GM18870 (cell line): ENCODE results near the gene APOA1.
"Not testable (repeated sequence)": the region's sequence is repeated elsewhere in the genome, so short reads cannot be mapped to it uniquely, and the experiment has no call there.

ENCODE experiments used
- ATAC-seq: cut with Tn5 transposase; IDR thresholded peaks from one replicate; pipeline ENCODE4 v1.9.1; 2021; ENCODE audit warnings: moderate library complexity; ENCODE audit not compliant: unreplicated experiment

APOA1 gene

GRCh38 chr11:116821050-116821918, 16.1 kb downstream of the APOA1 start:
- ATAC-seq = no peak

DNA sequence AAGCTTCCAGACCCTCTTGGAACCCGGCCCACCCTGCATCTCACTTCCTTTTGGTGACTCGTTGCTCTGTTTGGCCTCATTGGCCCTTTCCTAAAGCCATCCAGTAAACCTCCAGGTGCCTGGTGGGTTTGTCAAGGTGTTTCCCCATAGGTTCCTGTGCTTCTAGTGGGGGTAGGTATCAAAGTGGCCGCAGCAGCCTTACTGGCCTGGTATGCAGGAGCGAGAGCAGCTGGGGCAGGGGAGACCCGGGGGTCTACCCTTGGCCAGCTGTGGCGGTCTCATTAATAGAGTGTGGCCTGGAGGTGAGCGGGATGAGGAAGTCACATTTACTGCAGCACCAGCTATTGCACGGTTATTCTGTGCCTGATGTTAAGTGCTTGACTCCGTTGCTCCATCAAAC, 18.4 kb downstream of the APOA1 start:
- ATAC-seq = no peak

DNA sequence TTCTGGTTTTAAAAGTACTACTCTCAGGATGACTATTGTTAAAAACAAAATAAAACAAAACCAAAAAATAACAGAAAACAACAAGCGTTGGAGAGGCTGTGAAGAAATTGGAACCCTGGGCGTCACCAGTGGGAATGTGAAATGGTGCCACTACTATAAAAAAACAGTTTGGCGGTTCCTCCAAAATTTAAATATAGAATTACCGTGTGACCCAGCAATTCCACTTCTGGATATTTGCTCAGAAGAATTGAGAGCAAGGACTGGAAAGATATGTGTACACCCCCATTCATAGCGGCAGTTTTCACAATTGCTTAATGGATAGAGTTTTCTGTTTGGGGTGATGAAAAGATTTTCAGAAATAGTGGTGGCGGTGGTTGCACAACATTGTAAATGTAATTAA, 22.9 kb downstream of the APOA1 start:
- no peak for ATAC-seq

DNA sequence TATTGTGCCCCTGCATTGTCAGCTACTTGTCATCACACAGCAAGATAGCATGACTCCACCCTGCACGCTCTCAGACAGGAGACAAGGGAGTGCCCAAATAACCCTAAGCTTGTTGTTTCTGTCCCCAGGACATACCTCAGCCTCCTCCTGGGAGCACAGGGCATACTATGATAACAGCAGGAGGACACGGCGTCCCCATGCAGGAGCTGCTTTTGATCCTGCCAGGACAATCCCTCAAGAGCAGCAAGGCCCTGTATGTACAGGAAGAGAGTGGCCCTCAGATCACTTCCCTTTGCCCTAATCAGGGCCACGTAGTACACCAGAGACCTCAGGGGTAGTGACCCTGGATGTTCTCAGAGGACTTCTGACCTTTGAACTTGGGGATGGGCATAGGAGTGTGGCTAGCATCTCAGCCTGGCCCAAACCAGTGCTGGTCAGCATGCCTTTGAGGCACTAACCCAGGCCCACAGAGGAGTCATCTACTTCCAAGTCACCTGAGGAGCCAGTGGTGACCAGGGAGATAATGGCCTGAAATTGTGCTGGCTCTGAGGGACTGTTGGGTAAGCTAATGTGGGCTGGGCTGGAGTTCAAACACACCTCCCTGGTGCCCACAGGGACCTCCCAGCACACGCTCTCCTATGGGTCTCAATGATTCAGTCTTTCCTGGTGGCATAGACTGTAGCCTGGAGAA, 23.5 kb downstream of the APOA1 start:
- no peak for ATAC-seq

- ATAC-seq = no peak
Measured at GRCh38 chr11:116813170-116813569, 24.3 kb downstream of the APOA1 start.

DNA sequence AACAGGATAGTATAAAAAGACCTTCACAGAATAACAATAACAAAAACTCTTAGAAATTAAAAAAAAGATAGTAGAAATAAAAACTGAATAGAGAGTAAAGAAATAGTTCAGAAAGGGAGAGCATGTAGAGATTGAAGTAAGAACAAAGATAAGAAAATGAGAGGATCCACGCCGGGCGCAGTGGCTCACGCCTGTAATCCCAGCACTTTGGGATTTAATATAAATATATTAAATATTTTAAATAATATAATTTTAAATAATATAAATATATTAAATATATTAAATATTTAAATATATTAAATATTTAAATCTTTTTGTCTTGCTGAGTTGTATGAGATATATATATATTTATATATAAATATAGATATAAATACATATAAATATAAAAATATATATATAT, 25.3 kb downstream of the APOA1 start:
- no peak for ATAC-seq

- ATAC-seq = no peak
Measured at GRCh38 chr11:116811194-116811593, 26.2 kb downstream of the APOA1 start.

DNA sequence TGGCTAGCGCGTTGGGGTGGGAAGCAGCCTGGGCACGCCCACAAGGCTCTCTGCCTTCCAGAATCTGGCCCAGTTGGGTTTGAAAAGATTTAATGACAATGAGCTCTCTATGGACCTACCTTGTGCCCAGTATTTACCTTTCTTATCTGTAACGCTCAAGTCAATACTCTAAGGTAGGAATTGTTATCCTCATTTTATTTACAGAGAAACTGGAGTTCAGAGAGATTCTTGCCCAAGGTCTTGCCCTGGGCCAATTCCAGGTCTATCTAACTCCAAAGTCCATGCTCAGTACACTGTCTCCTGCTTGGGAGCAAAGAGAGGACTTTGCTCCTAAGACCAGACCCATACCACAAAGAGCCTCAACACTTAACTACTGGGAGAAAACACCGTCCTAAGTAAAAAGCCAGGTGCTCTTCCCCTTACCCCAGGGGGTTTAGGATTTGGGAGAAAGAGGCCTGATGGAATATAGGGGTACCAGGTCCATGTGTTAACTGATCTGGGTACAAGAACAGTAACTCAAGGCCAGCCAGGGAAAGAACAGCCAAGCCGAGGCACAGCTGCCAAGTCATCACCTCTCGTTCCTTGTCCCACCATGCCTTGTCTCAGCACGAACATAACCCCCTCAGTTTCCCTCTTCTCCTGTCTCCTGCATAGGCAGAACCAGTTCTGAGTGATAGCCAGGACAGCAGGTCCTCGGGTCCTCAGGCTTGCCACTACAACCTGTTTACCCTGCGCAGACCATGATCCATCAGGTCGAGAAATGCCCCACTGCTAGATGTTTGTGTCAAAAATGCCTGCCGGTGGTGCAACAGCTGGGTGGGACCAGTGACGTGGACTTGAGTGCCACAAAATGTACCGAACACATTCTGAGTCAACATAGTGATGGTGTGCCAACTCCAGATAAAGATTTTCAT, 28.9 kb downstream of the APOA1 start:
- no peak for ATAC-seq

GRCh38 chr11:116807601-116808261, 29.7 kb downstream of the APOA1 start:
- no peak for ATAC-seq

- no peak for ATAC-seq
Measured at GRCh38 chr11:116804001-116804400, 33.4 kb downstream of the APOA1 start.

DNA sequence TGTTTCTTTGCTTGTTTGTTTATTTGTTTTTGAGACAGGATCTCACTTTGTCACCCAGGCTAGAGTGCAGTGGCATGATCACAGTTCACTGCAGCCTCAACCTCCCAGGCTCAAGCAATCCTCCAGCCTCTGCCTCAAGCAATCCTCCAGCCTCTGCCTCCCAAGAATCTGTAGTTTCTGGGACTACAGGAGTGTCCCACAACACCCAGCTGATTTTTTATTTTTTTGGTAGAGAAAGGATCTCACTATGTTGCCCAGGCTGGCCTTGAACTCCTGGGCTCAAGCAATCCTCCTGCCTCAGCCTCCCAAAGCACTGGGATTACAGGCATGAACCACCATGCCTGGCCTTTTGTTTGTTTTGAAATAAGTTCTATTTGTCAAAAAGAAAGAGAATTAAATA, 35.8 kb downstream of the APOA1 start:
- not testable (repeated sequence) for ATAC-seq

DNA sequence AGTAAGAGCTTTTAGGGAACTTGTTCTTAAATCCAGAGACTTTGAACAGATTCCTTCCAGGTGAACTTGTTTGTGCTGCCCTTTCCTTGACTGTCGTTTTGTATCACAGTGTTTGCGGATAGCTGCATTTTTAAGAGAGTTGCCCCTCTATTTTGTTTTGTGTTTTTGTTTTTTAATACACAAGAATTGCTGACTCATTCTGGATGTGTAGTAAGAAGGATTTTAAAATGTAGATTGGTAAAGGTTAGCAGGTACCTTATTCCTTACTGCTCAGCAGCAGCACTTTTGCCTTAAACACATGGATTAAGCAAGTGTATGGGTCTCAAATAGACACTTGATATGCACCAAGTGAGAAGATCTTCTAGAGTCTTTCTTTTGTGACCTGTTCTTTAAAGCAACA, 36.8 kb downstream of the APOA1 start:
- no peak for ATAC-seq

- no peak for ATAC-seq
Measured at GRCh38 chr11:116798368-116798767, 39.1 kb downstream of the APOA1 start.

- ATAC-seq = no peak
Measured at GRCh38 chr11:116797816-116798215, 39.6 kb downstream of the APOA1 start.

DNA sequence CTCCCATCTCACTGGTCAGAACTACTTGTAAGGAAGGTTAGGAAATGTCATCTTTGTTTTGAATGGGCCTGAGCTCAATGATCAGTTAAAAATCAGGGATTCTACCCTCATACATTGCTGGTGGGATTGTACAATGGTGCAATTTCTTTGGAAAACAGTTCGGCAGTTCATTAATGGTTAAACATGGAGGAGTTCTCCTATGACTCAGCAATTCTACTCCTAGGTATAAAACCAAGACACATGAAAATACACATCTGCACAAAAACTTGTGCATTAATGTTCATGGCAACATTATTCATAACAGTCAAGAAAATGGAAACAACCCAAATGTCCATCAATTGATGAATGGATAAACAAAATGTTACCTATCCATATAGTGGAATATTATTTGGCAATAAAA, 40.9 kb downstream of the APOA1 start:
- ATAC-seq = no peak

DNA sequence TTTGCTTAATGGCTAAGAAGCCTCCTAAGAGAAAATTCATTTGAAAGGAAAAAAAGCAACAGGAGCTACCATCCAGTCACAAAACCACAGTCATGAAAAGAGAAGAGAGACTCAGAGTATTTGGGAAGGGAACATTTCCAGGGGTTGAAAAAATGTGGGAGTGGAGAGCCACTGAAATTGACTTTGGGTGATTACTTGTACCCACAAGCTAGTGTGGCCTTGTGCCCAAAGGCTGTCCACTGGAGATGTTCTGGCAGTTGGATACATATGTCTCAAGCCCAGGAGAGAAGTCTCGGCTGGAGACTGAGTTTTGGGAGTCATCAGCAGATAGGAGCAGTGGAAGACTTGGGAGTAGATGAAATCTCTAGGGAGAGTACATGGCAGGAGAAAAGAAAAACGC, 42.6 kb downstream of the APOA1 start:
- ATAC-seq = no peak

GRCh38 chr11:116793772-116794097, 43.7 kb downstream of the APOA1 start:
- no peak for ATAC-seq

DNA sequence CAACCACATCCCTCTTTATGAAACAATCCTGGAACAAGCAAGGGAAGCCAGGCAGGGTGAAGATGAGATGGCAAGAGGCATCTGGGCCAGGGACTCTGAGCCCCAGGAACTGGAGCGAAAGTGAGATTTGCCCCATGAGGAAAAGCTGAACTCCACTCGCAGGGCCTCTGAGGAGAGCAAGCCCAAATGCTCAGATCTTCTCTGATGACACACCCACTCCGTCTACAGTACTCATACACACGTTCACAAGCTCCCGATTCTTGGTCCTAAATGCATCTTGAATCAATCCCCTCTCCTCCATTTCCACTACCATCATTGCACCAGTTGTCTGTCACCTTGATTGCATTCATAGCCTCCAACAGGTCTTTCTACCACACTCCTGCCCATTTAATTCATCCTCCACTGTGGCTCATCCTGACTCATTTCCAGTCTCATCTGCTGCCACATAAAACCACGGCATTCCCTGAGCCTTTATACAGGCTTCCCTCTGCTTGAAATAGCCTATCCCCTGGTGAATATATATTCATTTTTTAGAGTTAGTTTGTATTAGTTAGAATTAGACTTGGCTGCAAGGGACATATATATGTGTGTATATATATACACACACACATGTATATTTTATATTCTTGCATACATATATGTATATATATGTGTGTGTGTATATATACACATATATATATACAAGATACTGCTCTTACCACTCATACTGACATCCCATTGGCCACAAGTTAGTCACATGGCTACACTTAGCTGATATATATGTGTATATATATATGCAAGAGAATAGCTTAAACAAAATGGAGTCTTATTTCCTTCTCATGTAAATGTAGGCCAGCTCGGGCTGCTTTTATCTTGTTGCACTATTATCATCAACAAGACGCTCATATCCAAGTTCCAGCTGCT, 44.3 kb downstream of the APOA1 start:
- ATAC-seq = no peak

GRCh38 chr11:116792144-116792868, 45.1 kb downstream of the APOA1 start:
- no peak for ATAC-seq
